K562 (cell line): ENCODE results near the gene STX17.

Experiments
- CTCF ChIP-seq, 3 experiments: IDR thresholded peaks in 2 of 3; conservative IDR thresholded peaks in 1 of 3; 2 replicates each; pipeline ENCODE4 v1.5.1; 2011 to 2012; ENCODE audit warnings: low read length in 3 of 3, mild to moderate bottlenecking in 3 of 3, control low read depth in 2 of 3, improper control_type of control experiment in 1 of 3, inconsistent platforms in 1 of 3, low read depth in 1 of 3, mixed read lengths in 1 of 3, moderate library complexity in 1 of 3; ENCODE audit not compliant: insufficient read depth in 2 of 3
- EZH2 ChIP-seq: IDR thresholded peaks from 2 replicates; pipeline ENCODE4 v1.6.1; 2012; ENCODE audit warnings: low read depth, mild to moderate bottlenecking, inconsistent platforms, low read length, borderline replicate concordance
- NR2C2 ChIP-seq, 2 experiments: fragments of 200-800 bp in 1 of 2; sonication (Bioruptor generic) in 1 of 2; sonication (generic) in 1 of 2; formaldehyde crosslinking in 1 of 2; IDR thresholded peaks; 2 replicates each; pipeline versions ENCODE4 v1.6.1 to v1.8.0; 2016 to 2022; ENCODE audit warnings: mild to moderate bottlenecking in 1 of 2, missing compliant biosample characterization in 1 of 2, missing genetic modification characterization in 1 of 2, missing genetic modification reagents in 1 of 2
- PBX2 ChIP-seq, 2 experiments: IDR thresholded peaks in 1 of 2; conservative IDR thresholded peaks in 1 of 2; 2 replicates each; pipeline ENCODE4 v1.6.1; 2016; ENCODE audit warnings: low read depth in 2 of 2, mild to moderate bottlenecking in 1 of 2, missing compliant biosample characterization in 1 of 2, missing genetic modification characterization in 1 of 2, moderate library complexity in 1 of 2
- POLR2A ChIP-seq: fragments of 450-650 bp; conservative IDR thresholded peaks from 2 replicates; pipeline ENCODE4 v1.6.1; 2016
- SIN3B ChIP-seq: fragments of 450-650 bp; IDR thresholded peaks from 2 replicates; pipeline ENCODE4 v1.6.1; 2017; ENCODE audit warnings: low read depth, mild to moderate bottlenecking, moderate library complexity
- TEAD4 ChIP-seq, 2 experiments: sonication (generic) in 1 of 2; formaldehyde crosslinking in 1 of 2; IDR thresholded peaks; 2 replicates each; pipeline versions ENCODE4 v1.6.1 to v1.8.0; 2012 to 2022; ENCODE audit warnings: borderline replicate concordance in 1 of 2, inconsistent platforms in 1 of 2, low read length in 1 of 2, mild to moderate bottlenecking in 1 of 2, missing genetic modification reagents in 1 of 2

- no peak for TF ChIP-seq CTCF (IDR thresholded peaks at IDR 0.05 in 2 of 3, conservative IDR thresholded peaks at IDR 0.05 in 1 of 3; ENCODE audit: insufficient read depth in 2 of 3, low read depth in 1 of 3, low read length in 3 of 3)
- no peak for TF ChIP-seq POLR2A
- TF ChIP-seq PBX2 (CRISPR knock-in tag; IDR thresholded peaks at IDR 0.05; ENCODE audit: low read depth): no peak
- TF ChIP-seq PBX2 (tag; conservative IDR thresholded peaks at IDR 0.05; ENCODE audit: low read depth): no peak
- TF ChIP-seq SIN3B: no peak
- TF ChIP-seq NR2C2 (CRISPR knock-in tag; IDR thresholded peaks at IDR 0.05): no peak
- no peak for TF ChIP-seq NR2C2 (tag; IDR thresholded peaks at IDR 0.05)
- TF ChIP-seq EZH2: no peak
- TF ChIP-seq TEAD4 (IDR thresholded peaks at IDR 0.05; ENCODE audit: low read length): no peak
- no peak for TF ChIP-seq TEAD4 (CRISPR knock-in tag; IDR thresholded peaks at IDR 0.05; ENCODE audit: borderline replicate concordance)
Observed at GRCh38 chr9:99868845-99869244, 37.6 kb upstream of the STX17 start.
